Endothelial cell of umbilical vein (primary cell): ENCODE measurements around the gene SLC2A1. TPM values are rescaled to one million over a fixed set of nuclear protein-coding genes. Genes with fewer than 3 reads are reported as not detected.

Experiments used
- BruUV-seq: library from RNA; stranded (reverse); fragments of 400-500 nt; replicated peaks from 2 replicates; lab custom pipeline; 2021; lab: Mats Ljungman, UMichigan
- CTCF ChIA-PET: fragments of 300-600, 350-600 bp; sonication (Branson Sonifier 250); formaldehyde crosslinking; loops from one replicate; lab custom pipeline; 2021; ENCODE audit warnings: antibody characterized with exemption, inconsistent platforms; lab: Charles Lee
- POLR2A ChIA-PET: fragments of 300-600, 350-600 bp; sonication (Branson Sonifier 250); formaldehyde crosslinking; loops from one replicate; lab custom pipeline; 2021; ENCODE audit warnings: antibody characterized with exemption, inconsistent platforms; lab: Charles Lee
- DNase-seq: peaks from one replicate; pipeline ENCODE4 v3.0.0-alpha.2; 2011; ENCODE audit warnings: low read depth, low spot score
- FAIRE-seq: peaks from 2 replicates; lab custom pipeline; 2011; peaks lifted over from hg19 to GRCh38; lab: Jason Lieb, UNC
- H2AFZ ChIP-seq: 2 replicates; pipeline ENCODE4 v1.6.0; 2012; ENCODE audit warnings: low read depth, low read length, control low read depth, inconsistent platforms
- H3K27ac ChIP-seq: 2 replicates; pipeline ENCODE4 v1.5.1; 2011; ENCODE audit warnings: low read depth, mild to moderate bottlenecking, control low read depth, low read length, moderate library complexity; ENCODE audit not compliant: insufficient read depth
- H3K27me3 ChIP-seq, 2 experiments: 2 replicates each; pipeline versions ENCODE4 v1.6.0 to v1.6.1; 2011; ENCODE audit warnings: low read length in 2 of 2, mixed read lengths in 1 of 2; ENCODE audit not compliant: control insufficient read depth in 2 of 2, insufficient read depth in 2 of 2
- H3K36me3 ChIP-seq, 2 experiments: 2 replicates in 1 of 2; 3 replicates in 1 of 2; pipeline ENCODE4 v1.5.1; 2011; ENCODE audit warnings: low read length in 2 of 2, mild to moderate bottlenecking in 1 of 2, moderate library complexity in 1 of 2; ENCODE audit not compliant: control insufficient read depth in 2 of 2, insufficient read depth in 2 of 2; ENCODE audit errors: extremely low read depth in 1 of 2
- H3K4me1 ChIP-seq: 3 replicates; pipeline ENCODE4 v1.5.1; 2011; ENCODE audit warnings: mild to moderate bottlenecking, low read length; ENCODE audit not compliant: control insufficient read depth, insufficient read depth; ENCODE audit errors: extremely low read depth
- H3K4me2 ChIP-seq: 2 replicates; pipeline ENCODE4 v1.6.1; 2011; ENCODE audit warnings: low read length, control low read depth, mixed read lengths; ENCODE audit not compliant: insufficient read depth
- H3K4me3 ChIP-seq, 3 experiments: fragments of 200-600 bp in 1 of 3; sonication (generic), shearing (Covaris generic) in 1 of 3; replicated peaks in 1 of 3; 2 replicates each; pipeline ENCODE4 v1.5.1; 2011 to 2016; ENCODE audit warnings: control low read depth in 3 of 3, low read length in 3 of 3, mild to moderate bottlenecking in 2 of 3, inconsistent platforms in 1 of 3, low read depth in 1 of 3, moderate library complexity in 1 of 3; ENCODE audit not compliant: insufficient read depth in 1 of 3
- H3K79me2 ChIP-seq: 2 replicates; pipeline ENCODE4 v1.6.0; 2012; ENCODE audit warnings: low read length, inconsistent platforms; ENCODE audit not compliant: control insufficient read depth, insufficient read depth
- H3K9ac ChIP-seq: replicated peaks from 2 replicates; pipeline ENCODE3; 2011; ENCODE audit warnings: low read length, control low read depth; ENCODE audit not compliant: insufficient read depth; ENCODE audit errors: extremely low read depth
- H3K9me1 ChIP-seq: replicated peaks from 3 replicates; pipeline ENCODE4 v1.6.0; 2011; ENCODE audit warnings: mild to moderate bottlenecking, low read length; ENCODE audit not compliant: control insufficient read depth, insufficient read depth; ENCODE audit errors: extremely low read depth
- H3K9me3 ChIP-seq: replicated peaks from 2 replicates; pipeline ENCODE4 v1.5.1; 2012; ENCODE audit warnings: low read length, inconsistent platforms; ENCODE audit not compliant: control insufficient read depth, insufficient read depth
- H4K20me1 ChIP-seq: replicated peaks from 2 replicates; pipeline ENCODE3; 2011; ENCODE audit warnings: mild to moderate bottlenecking, low read length; ENCODE audit not compliant: control insufficient read depth, insufficient read depth; ENCODE audit errors: extremely low read depth
- CTCF ChIP-seq, 2 donors: IDR thresholded peaks; 1 replicate in 1 of 2; 2 replicates in 1 of 2; pipeline ENCODE4 v1.5.1; 2011; ENCODE audit warnings: low read length in 2 of 2, mild to moderate bottlenecking in 2 of 2, moderate library complexity in 2 of 2, control low read depth in 1 of 2, inconsistent platforms in 1 of 2, low read depth in 1 of 2; ENCODE audit not compliant: insufficient read depth in 1 of 2; ENCODE audit errors: extremely low read depth in 1 of 2
- FOS ChIP-seq: IDR thresholded peaks from 2 replicates; pipeline ENCODE4 v1.6.1; 2011; ENCODE audit warnings: mild to moderate bottlenecking, low read length, moderate library complexity, borderline replicate concordance; ENCODE audit not compliant: insufficient read depth
- GATA2 ChIP-seq: IDR thresholded peaks from 2 replicates; pipeline ENCODE4 v1.7.0; 2011; ENCODE audit warnings: low read depth, mild to moderate bottlenecking, moderate library complexity, mixed read lengths, low read length; ENCODE audit not compliant: insufficient read length, insufficient read depth
- JUN ChIP-seq: IDR thresholded peaks from 2 replicates; pipeline ENCODE4 v1.6.1; 2011; ENCODE audit warnings: borderline replicate concordance, low read depth; ENCODE audit not compliant: insufficient read length, insufficient read depth
- MYC ChIP-seq: IDR thresholded peaks from one replicate; pipeline ENCODE4 v1.6.1; 2011; ENCODE audit warnings: mild to moderate bottlenecking, low read depth, low read length
- POLR2A ChIP-seq: IDR thresholded peaks from 2 replicates; pipeline ENCODE4 v1.6.1; 2012; ENCODE audit warnings: low read depth, mild to moderate bottlenecking, control low read depth, low read length
- POLR2AphosphoS5 ChIP-seq: IDR thresholded peaks from 2 replicates; pipeline ENCODE4 v1.6.1; 2012; ENCODE audit warnings: low read depth, mild to moderate bottlenecking, control low read depth, low read length, moderate library complexity; ENCODE audit not compliant: insufficient read depth
- dilution Hi-C: fragments of 300-500 bp; cut with MboI; formaldehyde crosslinking; loops from one replicate; pipeline ENCODE4 v1.15.0; 2019; ENCODE audit warnings: low sequenced_read_pairs; ENCODE audit not compliant: extremely low pct_ligation_motif_present
- intact Hi-C: fragments of 100-400 bp; cut with micrococcal nuclease; formaldehyde crosslinking; loops from one replicate; pipeline ENCODE4 v1.10.0; 2022
- polyA plus RNA-seq, 4 experiments: library from polyadenylated mRNA; depleted of rRNA in 3 of 4; stranded (reverse) in 3 of 4; unstranded in 1 of 4; fragments of >200 nt; gene quantifications; 2 replicates each; pipeline versions ENCODE4 v1.2.1 to v1.2.3, GENCODE V29; 2011 to 2012; ENCODE audit warnings: missing spikeins in 1 of 4
- total RNA-seq: library from RNA; stranded (reverse); gene quantifications from 2 replicates; pipeline ENCODE4 v1.2.3, GENCODE V29; 2021

The SLC2A1 gene
- total and polyA plus RNA-seq, 2 donors (not counting 3 experiments of a cell fraction or from before 2014, with no cell fraction given) = 42.2 to 46.5 TPM

GRCh38 chr1:43000271-43000670 lies 41.6 kb upstream of the SLC2A1 start:
- Histone ChIP-seq H3K27ac (no peak overlapping the region), H4K20me1 (no peaks in the 10 kb centered on the region), H3K36me3 (no peaks in the 10 kb centered on the region), H3K4me3 (no peak overlapping the region), H3K9me3 (no peaks in the 10 kb centered on the region), H3K4me2 (no peak overlapping the region), H3K4me1 (no peaks in the 10 kb centered on the region), H3K9ac (no peak overlapping the region), H3K9me1 (no peaks in the 10 kb centered on the region), H2AFZ (no peak overlapping the region), H3K79me2 (no peaks in the 10 kb centered on the region), H3K27me3 (peaks cover 4 to 6% of the 10 kb centered on the region in 2 experiments)
- dilution Hi-C loops (no loop called here), intact Hi-C loops (no loop called here)
- DNase-seq (no peak), FAIRE-seq (no peak)
- CTCF ChIA-PET = interaction anchor here (1.0 to 1.6 kb wide), 2 partner anchors 74 to 77 kb away, joined by 3 read pairs; no protein-coding TSS in a partner anchor
- BruUV-seq = no TSS peak
- TF ChIP-seq CTCF (IDR thresholded peaks at IDR 0.05; ENCODE audit: extremely low read depth in 1 of 2, insufficient read depth in 1 of 2, low read depth in 1 of 2, low read length in 2 of 2) (no peak), POLR2A (no peak), FOS (no peak), JUN (no peak), POLR2AphosphoS5 (no peak), MYC (no peak), GATA2 (no peak)
- POLR2A ChIA-PET = no interaction called here
